Mammary epithelial cell (primary cell): ENCODE results near the gene SORCS2.

ENCODE experiments used
- EZH2 ChIP-seq: IDR thresholded peaks from 2 replicates; pipeline ENCODE4 v1.6.1; 2012; ENCODE audit warnings: low read length, inconsistent platforms, borderline replicate concordance
- TF ChIP-seq, protein P1 (sequence below), 2 donors: IDR thresholded peaks in 1 of 2; conservative IDR thresholded peaks in 1 of 2; 2 replicates each; pipeline ENCODE4 v1.5.1; 2011 to 2012; ENCODE audit warnings: inconsistent platforms in 2 of 2, low read length in 2 of 2, mild to moderate bottlenecking in 2 of 2, control low read depth in 1 of 2, low read depth in 1 of 2; ENCODE audit not compliant: insufficient read depth in 1 of 2; ENCODE audit errors: extremely low read depth in 1 of 2

- TF ChIP-seq, protein P1, sequence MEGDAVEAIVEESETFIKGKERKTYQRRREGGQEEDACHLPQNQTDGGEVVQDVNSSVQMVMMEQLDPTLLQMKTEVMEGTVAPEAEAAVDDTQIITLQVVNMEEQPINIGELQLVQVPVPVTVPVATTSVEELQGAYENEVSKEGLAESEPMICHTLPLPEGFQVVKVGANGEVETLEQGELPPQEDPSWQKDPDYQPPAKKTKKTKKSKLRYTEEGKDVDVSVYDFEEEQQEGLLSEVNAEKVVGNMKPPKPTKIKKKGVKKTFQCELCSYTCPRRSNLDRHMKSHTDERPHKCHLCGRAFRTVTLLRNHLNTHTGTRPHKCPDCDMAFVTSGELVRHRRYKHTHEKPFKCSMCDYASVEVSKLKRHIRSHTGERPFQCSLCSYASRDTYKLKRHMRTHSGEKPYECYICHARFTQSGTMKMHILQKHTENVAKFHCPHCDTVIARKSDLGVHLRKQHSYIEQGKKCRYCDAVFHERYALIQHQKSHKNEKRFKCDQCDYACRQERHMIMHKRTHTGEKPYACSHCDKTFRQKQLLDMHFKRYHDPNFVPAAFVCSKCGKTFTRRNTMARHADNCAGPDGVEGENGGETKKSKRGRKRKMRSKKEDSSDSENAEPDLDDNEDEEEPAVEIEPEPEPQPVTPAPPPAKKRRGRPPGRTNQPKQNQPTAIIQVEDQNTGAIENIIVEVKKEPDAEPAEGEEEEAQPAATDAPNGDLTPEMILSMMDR (conservative IDR thresholded peaks at IDR 0.05 in 1 of 2, IDR thresholded peaks at IDR 0.05 in 1 of 2; ENCODE audit: extremely low read depth in 1 of 2, insufficient read depth in 1 of 2, low read depth in 1 of 2, low read length in 2 of 2): no peak
- no peak for TF ChIP-seq EZH2
Measured at GRCh38 chr4:7744142-7744804, 551.9 kb downstream of the SORCS2 start.
